GM19468 (cell line): ENCODE results near the gene PXN.
"Not testable (repeated sequence)": the region's sequence is repeated elsewhere in the genome, so short reads cannot be mapped to it uniquely, and the experiment has no call there.

ENCODE experiments used
- ATAC-seq: cut with Tn5 transposase; IDR thresholded peaks from one replicate; pipeline ENCODE4 v1.9.1; 2021; ENCODE audit warnings: mild to moderate bottlenecking, moderate library complexity, moderate number of reproducible peaks; ENCODE audit not compliant: unreplicated experiment; ENCODE audit errors: extremely low read depth

The PXN gene

GRCh38 chr12:120213758-120214157 lies 51.8 kb downstream of the PXN start:
- ATAC-seq: no peak

GRCh38 chr12:120213182-120213581 lies 52.3 kb downstream of the PXN start:
- ATAC-seq: not testable (repeated sequence)

- no peak for ATAC-seq
Measured at GRCh38 chr12:120212301-120212700, 53.2 kb downstream of the PXN start.

GRCh38 chr12:120211904-120212283 lies 53.6 kb downstream of the PXN start:
- ATAC-seq: no peak

GRCh38 chr12:120211243-120211903 lies 54.2 kb downstream of the PXN start:
- no peak for ATAC-seq

- ATAC-seq: no peak
Measured at GRCh38 chr12:120209851-120210250, 55.7 kb downstream of the PXN start.

- ATAC-seq: no peak
Measured at GRCh38 chr12:120207227-120207626, 58.3 kb downstream of the PXN start.

- not testable (repeated sequence) for ATAC-seq
Measured at GRCh38 chr12:120206781-120207180, 58.7 kb downstream of the PXN start.

- ATAC-seq: no peak
Measured at GRCh38 chr12:120206228-120206627, 59.3 kb downstream of the PXN start.

- no peak for ATAC-seq
Measured at GRCh38 chr12:120204171-120204570, 61.4 kb downstream of the PXN start.

GRCh38 chr12:120200364-120200800 lies 65.1 kb downstream of the PXN start:
- no peak for ATAC-seq

GRCh38 chr12:120199595-120200306 lies 65.8 kb downstream of the PXN start:
- no peak for ATAC-seq

GRCh38 chr12:120199025-120199424 lies 66.5 kb downstream of the PXN start:
- ATAC-seq: no peak

GRCh38 chr12:120197542-120197887 lies 68.0 kb downstream of the PXN start:
- no peak for ATAC-seq

GRCh38 chr12:120196817-120197541 lies 68.6 kb downstream of the PXN start:
- not testable (repeated sequence) for ATAC-seq

- ATAC-seq: no peak
Measured at GRCh38 chr12:120196363-120196762, 69.2 kb downstream of the PXN start.

GRCh38 chr12:120194534-120195395 lies 70.8 kb downstream of the PXN start, which contains the start of gene GCN1:
Gene GCN1 (minus strand): TSS chr12:120194715. CDS start chr12:120194697, 18 bp downstream.
- peak; percentile 63 for ATAC-seq

- ATAC-seq: no peak
Measured at GRCh38 chr12:120194226-120194533, 71.3 kb downstream of the PXN start.

GRCh38 chr12:120193286-120193685 lies 72.2 kb downstream of the PXN start:
- ATAC-seq: not testable (repeated sequence)

GRCh38 chr12:120190985-120191480 lies 74.5 kb downstream of the PXN start:
- ATAC-seq: no peak
